ENCODE results near the gene HMCN1.

DNA sequence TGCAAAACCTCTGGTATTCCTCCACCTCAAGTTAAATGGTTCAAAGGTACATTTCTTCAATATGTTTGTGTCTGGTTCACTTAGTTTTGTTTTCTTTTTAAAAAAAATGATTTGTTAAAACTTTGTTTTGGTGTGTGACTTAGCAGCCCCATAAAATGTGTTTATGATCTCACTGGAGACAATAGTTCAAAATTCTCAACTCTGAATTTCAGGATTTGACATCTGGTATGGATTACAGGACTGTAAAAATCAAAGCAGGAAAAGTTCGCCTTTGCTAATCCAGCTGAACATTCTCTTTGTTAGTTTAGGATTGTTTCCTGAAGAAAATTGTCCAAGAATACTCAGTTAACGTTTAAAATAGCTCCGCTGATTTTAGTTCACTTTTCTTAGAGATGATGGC is 231.7 kb downstream of the HMCN1 start:
- TF ChIP-seq CTCF (conservative IDR thresholded peaks at IDR 0.05), result no peak
- no peak for TF ChIP-seq ZFX (IDR thresholded peaks at IDR 0.05)

All from C4-2B (cell line).